Activated effector memory CD4-positive, alpha-beta T cell treated with Interleukin-2 at 50 U/mL for 16 hours (primary cell): Measurements from ENCODE around the gene HLA-DQA1.
"Not testable (repeated sequence)": the region's sequence is repeated elsewhere in the genome, so short reads cannot be mapped to it uniquely, and the experiment has no call there.

ENCODE experiments used
- DNase-seq: peaks from one replicate; pipeline ENCODE4 v3.0.0-alpha.2; 2020

Gene HLA-DQA1

GRCh38 chr6:32659856-32660595 is 22.8 kb downstream of the HLA-DQA1 start:
- no peak for DNase-seq

DNA sequence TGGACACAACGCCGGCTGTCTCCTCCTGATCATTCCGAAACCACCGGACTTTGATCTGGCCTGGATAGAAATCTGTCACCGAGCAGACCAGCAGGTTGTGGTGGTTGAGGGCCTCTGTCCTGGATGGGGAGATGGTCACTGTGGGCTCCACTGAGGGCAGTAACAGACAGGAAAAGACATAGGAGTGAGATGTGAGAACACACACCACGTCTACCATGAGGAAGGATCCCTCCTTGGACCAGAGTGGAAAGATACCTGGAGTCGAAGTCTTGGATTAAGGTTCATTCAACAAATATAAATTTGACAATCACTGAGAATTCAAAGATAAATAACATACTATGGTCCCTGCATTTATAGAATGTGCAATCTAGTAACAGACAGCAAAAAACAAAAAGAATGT is 24.9 kb downstream of the HLA-DQA1 start:
- DNase-seq: no peak

DNA sequence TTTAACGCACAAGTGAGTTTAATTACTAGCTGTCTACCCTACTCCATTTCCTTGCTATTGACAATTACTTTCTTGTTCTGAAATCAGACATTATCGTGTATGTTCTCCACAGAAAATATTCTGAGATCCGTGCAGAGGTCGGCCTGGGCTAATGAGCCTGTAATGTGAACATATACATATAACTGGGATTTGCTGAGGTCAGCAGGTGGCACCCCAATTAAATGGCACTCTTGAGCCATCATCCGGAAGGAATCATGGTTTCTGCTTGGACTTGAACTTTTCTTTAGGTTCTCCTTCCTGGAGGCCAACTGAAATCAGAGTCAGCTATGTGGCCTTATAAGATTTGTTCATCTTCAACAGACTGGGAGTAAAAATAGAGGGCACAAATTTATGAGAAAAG is 25.6 kb downstream of the HLA-DQA1 start:
- no peak for DNase-seq

- DNase-seq: no peak
Measured at GRCh38 chr6:32664354-32664753, 27.1 kb downstream of the HLA-DQA1 start.

DNA sequence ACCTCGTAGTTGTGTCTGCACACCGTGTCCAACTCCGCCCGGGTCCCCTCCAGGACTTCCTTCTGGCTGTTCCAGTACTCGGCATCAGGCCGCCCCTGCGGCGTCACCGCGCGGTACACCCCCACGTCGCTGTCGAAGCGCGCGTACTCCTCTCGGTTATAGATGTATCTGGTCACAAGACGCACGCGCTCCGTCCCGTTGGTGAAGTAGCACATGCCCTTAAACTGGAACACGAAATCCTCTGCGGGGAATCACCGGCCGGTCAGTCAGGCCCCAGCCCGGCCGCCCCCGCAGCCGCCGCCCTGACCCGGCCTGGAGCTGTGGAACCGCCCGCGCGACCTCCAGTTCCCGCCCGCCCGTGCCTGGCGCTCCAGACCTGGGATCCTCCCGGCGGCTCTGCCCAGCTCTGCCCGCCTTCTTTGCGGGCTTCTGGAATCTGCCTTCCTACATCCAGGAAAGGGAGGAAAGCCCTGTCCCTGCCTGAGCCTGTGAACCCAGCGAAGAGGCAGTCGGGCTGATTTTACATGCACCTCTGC is 27.7 kb downstream of the HLA-DQA1 start:
- no peak for DNase-seq

- no peak for DNase-seq
Measured at GRCh38 chr6:32665661-32666060, 28.5 kb downstream of the HLA-DQA1 start.

DNA sequence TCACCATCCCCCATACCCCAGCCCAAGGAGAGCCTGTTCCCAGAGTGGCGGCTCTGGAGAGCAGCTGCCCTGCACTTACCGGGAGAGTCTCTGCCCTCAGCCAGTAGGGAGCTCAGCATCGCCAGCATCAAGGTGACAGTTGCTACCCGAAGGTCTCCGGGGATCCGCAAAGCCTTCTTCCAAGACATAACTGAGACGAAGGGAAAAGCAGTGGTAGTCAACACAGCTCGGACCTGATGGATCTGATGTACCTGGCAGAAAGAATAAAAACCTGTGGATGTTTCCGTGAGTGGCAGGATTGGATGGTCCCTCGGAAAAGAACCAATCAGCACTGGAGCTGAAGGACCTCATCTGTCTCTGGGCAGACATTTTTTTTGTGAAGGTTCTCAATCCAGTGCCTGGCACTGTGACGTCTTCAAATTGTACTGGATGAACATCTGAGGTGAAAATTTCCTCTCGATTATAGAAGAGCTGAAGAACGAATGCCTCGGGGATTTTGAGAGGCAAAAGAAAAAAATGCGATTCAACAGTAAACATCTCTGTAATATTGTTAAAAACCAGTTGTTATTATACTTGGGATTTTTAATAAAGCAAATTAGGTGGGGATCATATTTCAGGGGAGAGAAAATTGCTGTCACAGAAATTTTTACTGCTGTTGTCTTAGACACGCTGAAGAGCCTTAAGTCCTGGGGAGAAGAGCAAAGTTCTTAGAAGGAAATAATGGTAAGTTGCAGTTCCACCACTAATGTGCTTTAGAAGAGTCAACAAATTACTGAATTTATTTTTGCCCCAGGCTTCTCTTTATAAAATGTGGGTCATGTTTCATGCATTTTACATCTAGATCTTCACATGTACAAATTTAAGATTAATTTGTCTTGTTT is 29.5 kb downstream of the HLA-DQA1 start, which contains the start of gene HLA-DQB1:
Gene HLA-DQB1, minus strand, starts transcription at position 238 of the 881 bp plus-strand sequence. Its CDS starts 50 bp downstream, at position 188.
- no peak for DNase-seq

GRCh38 chr6:32668226-32668747 is 31.1 kb downstream of the HLA-DQA1 start:
- DNase-seq: peak; percentile 9

DNA sequence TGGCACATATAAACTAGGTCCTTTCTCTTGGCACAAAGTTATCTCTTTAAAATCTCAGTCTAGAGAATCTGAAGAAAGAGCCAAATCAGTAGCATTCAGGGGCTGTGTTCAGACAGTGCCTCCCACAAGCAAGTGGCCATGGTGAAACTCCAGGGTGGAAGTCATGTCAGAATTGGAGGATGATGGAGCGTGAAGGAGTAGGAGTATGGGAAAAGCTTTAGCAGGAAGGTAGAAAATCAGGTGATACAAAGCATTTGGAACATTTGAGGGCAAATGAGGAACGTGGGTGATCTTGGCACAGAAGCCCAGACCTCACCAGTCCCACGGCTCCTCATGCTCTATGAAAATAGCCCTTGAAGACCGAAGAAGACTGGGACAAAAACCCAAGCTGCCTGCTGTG is 32.0 kb downstream of the HLA-DQA1 start:
- no peak for DNase-seq

DNA sequence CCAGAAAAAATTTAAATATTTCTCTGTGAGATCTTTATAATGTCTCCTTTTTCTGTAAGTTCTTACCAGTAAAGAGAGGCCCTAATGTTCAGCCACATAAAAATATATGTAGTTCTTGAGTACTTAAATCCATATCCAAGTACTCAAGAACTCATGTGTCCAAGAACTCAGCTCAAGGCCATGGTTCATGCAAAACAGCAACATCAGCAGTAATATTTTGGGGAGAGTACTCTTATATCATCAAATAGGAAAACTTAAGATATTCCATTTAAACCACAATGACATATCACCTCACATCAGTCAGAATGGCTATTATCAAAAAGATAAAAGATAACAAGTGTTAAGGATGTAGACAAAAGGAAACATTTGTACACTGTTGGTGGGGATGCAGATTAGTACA is 32.7 kb downstream of the HLA-DQA1 start:
- DNase-seq: no peak

DNA sequence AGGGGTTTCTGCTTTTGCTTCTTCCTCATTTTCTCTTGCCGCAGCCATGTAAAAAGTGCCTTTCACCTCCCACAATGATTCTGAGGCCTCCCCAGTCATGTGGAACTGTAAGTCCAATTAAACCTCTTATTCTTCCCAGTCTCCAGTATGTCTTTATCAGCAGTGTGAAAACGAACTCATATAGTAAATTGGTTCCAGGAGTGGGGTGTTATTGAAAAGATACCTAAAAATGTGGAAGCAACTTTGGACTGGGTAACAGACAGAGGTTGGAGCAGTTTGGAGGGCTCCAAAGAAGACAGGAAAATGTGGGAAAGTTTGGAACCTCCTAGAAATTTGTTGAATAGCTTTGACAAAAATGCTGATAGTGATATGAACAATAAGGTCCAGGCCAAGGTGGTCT is 34.7 kb downstream of the HLA-DQA1 start:
- not testable (repeated sequence) for DNase-seq

- DNase-seq: not testable (repeated sequence)
Measured at GRCh38 chr6:32674123-32674522, 36.9 kb downstream of the HLA-DQA1 start.

GRCh38 chr6:32679492-32679891 is 42.3 kb downstream of the HLA-DQA1 start:
- DNase-seq: no peak

- no peak for DNase-seq
Measured at GRCh38 chr6:32680055-32680454, 42.8 kb downstream of the HLA-DQA1 start.

- DNase-seq: no peak
Measured at GRCh38 chr6:32684246-32684645, 47.0 kb downstream of the HLA-DQA1 start.

DNA sequence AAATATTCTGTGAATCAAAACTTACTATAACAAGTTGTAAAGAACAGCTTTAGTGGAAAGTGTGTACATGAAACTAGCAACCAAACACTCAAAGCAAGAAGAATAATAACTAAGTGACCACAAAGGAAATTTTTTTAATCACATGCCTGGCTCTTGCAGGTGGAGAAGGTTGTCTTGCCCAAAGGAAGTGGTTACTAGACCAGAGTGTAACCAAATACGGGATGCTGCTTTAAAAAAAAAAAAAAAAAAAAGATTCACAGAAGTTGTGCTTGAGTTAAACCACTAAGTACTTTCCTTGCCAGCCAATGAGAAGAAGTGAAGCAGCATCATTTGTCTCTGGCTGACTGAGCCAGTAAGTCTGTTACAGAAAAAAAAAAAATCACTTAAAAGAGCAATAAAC is 48.4 kb downstream of the HLA-DQA1 start:
- DNase-seq: no peak

DNA sequence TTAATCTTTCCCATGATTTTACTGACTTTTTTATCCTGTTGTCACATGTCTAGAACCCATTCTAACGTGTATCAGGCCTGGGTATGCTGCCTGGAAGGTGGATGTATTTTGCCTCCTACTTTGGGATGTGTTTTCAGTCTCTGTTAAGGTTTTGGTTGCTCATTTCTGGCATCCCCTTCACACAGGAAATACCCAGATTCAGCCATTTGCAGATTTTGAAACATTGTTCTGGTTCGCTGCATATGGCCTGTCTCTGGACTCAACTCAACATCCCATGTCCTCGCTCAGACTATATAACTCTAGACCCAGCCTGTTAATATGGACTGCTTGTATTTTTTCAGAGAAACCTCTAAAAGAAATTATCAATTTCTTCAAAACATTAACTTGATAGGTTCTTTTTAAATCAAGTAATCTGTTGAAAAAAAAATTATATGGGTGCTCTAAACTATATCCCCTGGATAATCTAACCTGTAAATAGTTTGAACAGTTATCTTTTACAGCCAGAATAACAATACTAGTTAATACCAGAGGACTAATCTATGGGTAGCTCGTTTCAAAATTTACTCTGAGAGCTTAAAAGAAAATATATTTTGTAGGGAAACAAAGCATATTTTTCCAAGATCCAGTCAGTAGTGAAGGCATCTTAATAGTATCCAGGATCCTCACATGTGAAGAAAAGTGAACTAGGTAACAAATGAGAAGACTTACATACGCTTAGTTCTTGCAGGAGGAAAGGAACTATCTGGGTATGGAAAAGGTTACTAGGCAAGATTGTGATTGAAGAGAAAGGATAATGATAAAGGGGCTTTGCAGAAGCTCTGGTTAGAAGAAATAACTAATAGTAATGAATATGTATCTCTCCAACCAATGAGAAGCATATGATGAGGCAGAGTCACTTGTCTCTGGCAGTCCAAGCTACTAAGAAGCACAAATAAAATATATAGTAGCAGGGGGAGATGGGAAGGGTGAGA is 52.6 kb downstream of the HLA-DQA1 start:
- DNase-seq: no peak

DNA sequence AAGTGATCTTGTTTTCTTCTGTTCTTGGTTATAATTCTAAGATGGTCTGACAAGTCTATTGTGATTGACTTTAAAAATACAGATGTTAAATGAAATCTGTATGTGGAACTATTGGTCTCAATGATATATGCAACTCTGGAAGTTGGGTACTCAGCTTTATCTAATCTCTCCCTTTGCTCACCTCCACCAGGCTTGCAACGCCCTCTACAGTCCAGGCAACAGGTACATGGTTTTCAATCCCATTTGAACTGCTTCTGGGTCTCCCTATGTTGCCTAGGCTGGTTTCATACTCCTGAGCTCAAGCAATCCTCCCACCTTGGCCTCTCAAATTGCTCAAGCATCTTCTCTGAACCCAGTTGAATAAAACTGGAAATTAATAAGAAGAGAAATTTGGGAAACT is 54.8 kb downstream of the HLA-DQA1 start:
- peak; percentile 34 for DNase-seq
